Fibroblast of lung (primary cell): ENCODE results near the gene BTNL9.

Source experiments
- EZH2 ChIP-seq: IDR thresholded peaks from 2 replicates; pipeline ENCODE4 v1.5.1; 2012; ENCODE audit warnings: low read length, control low read depth, mild to moderate bottlenecking; ENCODE audit errors: missing control alignments
- TF ChIP-seq, protein P1 (sequence below), 2 donors: IDR thresholded peaks in 1 of 2; conservative IDR thresholded peaks in 1 of 2; 1 replicate in 1 of 2; 2 replicates in 1 of 2; pipeline ENCODE4 v1.5.1; 2011 to 2012; ENCODE audit warnings: low read length in 2 of 2, control low read depth in 1 of 2, inconsistent platforms in 1 of 2, low read depth in 1 of 2, mild to moderate bottlenecking in 1 of 2

DNA sequence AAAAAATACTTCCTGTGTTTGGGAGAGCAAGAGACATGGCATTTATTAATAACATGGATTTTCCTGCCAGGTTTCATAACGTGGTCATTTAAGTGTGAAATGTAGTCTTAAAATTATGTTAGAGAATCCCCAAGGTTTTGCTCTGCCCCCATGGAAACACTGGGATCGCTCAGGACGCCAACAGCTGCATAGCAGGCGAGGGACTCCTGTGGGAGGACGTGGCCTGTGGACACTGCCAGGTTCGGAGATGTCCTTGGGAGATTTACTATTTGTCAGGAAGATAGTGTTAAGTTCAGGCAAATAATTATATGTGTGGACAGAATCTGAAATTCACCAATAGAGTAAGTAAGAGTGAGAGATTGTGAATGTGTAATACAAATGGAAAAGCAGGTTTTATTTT, 977 bp downstream of the BTNL9 start:
- TF ChIP-seq, protein P1, sequence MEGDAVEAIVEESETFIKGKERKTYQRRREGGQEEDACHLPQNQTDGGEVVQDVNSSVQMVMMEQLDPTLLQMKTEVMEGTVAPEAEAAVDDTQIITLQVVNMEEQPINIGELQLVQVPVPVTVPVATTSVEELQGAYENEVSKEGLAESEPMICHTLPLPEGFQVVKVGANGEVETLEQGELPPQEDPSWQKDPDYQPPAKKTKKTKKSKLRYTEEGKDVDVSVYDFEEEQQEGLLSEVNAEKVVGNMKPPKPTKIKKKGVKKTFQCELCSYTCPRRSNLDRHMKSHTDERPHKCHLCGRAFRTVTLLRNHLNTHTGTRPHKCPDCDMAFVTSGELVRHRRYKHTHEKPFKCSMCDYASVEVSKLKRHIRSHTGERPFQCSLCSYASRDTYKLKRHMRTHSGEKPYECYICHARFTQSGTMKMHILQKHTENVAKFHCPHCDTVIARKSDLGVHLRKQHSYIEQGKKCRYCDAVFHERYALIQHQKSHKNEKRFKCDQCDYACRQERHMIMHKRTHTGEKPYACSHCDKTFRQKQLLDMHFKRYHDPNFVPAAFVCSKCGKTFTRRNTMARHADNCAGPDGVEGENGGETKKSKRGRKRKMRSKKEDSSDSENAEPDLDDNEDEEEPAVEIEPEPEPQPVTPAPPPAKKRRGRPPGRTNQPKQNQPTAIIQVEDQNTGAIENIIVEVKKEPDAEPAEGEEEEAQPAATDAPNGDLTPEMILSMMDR (conservative IDR thresholded peaks at IDR 0.05 in 1 of 2, IDR thresholded peaks at IDR 0.05 in 1 of 2; ENCODE audit: low read depth in 1 of 2, low read length in 2 of 2): no peak
- TF ChIP-seq EZH2: no peak
